H9 (cell line): ENCODE measurements around the gene CABLES1. TPM values are rescaled to one million over a fixed set of nuclear protein-coding genes. Genes with fewer than 3 reads are reported as not detected.

Source experiments
- DNase-seq: peaks from one replicate; pipeline ENCODE4 v3.0.0-alpha.2; 2017
- H2AFZ ChIP-seq: one replicate; pipeline ENCODE4 v1.6.1; 2013; ENCODE audit warnings: mild to moderate bottlenecking, low read length, control low read depth, moderate library complexity
- H2AK5ac ChIP-seq: 2 replicates; pipeline ENCODE4 v1.6.1; 2013; ENCODE audit warnings: low read length, control low read depth, mixed read lengths; ENCODE audit not compliant: insufficient read length
- H2BK120ac ChIP-seq: one replicate; pipeline ENCODE4 v1.6.1; 2013; ENCODE audit warnings: low read depth, mild to moderate bottlenecking, low read length, control low read depth, inconsistent platforms; ENCODE audit not compliant: poor library complexity, severe bottlenecking
- H2BK12ac ChIP-seq: 2 replicates; pipeline ENCODE4 v1.6.1; 2013; ENCODE audit warnings: low read length, control low read depth, mixed read lengths, low read depth; ENCODE audit not compliant: insufficient read length
- H2BK15ac ChIP-seq: 2 replicates; pipeline ENCODE4 v1.6.1; 2013; ENCODE audit warnings: low read depth, low read length, control low read depth
- H2BK20ac ChIP-seq: one replicate; pipeline ENCODE4 v1.6.1; 2013; ENCODE audit warnings: low read depth, mild to moderate bottlenecking, low read length, control low read depth, inconsistent platforms; ENCODE audit not compliant: poor library complexity, severe bottlenecking
- H2BK5ac ChIP-seq: 2 replicates; pipeline ENCODE4 v1.6.1; 2013; ENCODE audit warnings: low read length, control low read depth, mixed read lengths; ENCODE audit not compliant: insufficient read length
- H3K14ac ChIP-seq: 2 replicates; pipeline ENCODE4 v1.6.1; 2013; ENCODE audit warnings: low read length, control low read depth; ENCODE audit not compliant: insufficient read depth
- H3K18ac ChIP-seq: 2 replicates; pipeline ENCODE4 v1.6.1; 2013; ENCODE audit warnings: low read depth, mild to moderate bottlenecking, mixed read lengths, low read length, control low read depth; ENCODE audit not compliant: insufficient read length
- H3K23ac ChIP-seq: 2 replicates; pipeline ENCODE4 v1.6.1; 2013; ENCODE audit warnings: low read length, control low read depth, mixed read lengths, low read depth; ENCODE audit not compliant: insufficient read length
- H3K23me2 ChIP-seq: 2 replicates; pipeline ENCODE4 v1.6.1; 2013; ENCODE audit warnings: low read depth, mild to moderate bottlenecking, mixed read lengths, low read length, control low read depth; ENCODE audit not compliant: insufficient read length, poor library complexity, severe bottlenecking
- H3K27ac ChIP-seq: 2 replicates; pipeline ENCODE4 v1.5.1; 2013; ENCODE audit warnings: low read length, control low read depth, mixed read lengths, low read depth; ENCODE audit not compliant: insufficient read length
- H3K27me3 ChIP-seq: 2 replicates; pipeline ENCODE4 v1.6.1; 2013; ENCODE audit warnings: low read length, control low read depth, inconsistent platforms; ENCODE audit not compliant: insufficient read depth
- H3K4ac ChIP-seq: 2 replicates; pipeline ENCODE4 v1.6.1; 2013; ENCODE audit warnings: low read depth, mild to moderate bottlenecking, control low read depth, inconsistent platforms, low read length, moderate library complexity
- H3K4me1 ChIP-seq: 2 replicates; pipeline ENCODE4 v1.6.1; 2013; ENCODE audit warnings: low read length, control low read depth, inconsistent platforms; ENCODE audit not compliant: insufficient read depth
- H3K4me2 ChIP-seq: 2 replicates; pipeline ENCODE4 v1.6.1; 2013; ENCODE audit warnings: low read length, control low read depth, mixed read lengths; ENCODE audit not compliant: insufficient read length, insufficient read depth
- H3K56ac ChIP-seq: 2 replicates; pipeline ENCODE4 v1.6.1; 2013; ENCODE audit warnings: low read depth, mild to moderate bottlenecking, mixed read lengths, low read length, control low read depth; ENCODE audit not compliant: insufficient read length
- H3K79me1 ChIP-seq: 2 replicates; pipeline ENCODE4 v1.6.1; 2013; ENCODE audit warnings: low read depth, mild to moderate bottlenecking, moderate library complexity, low read length, control low read depth, inconsistent platforms; ENCODE audit not compliant: insufficient read depth, poor library complexity, severe bottlenecking
- H3K79me2 ChIP-seq: 2 replicates; pipeline ENCODE4 v1.6.1; 2013; ENCODE audit warnings: low read length, control low read depth, inconsistent platforms; ENCODE audit not compliant: insufficient read depth
- H3K9ac ChIP-seq: 2 replicates; pipeline ENCODE4 v1.6.1; 2013; ENCODE audit warnings: low read length, control low read depth, mixed read lengths; ENCODE audit not compliant: insufficient read length; ENCODE audit errors: extremely low read depth
- H3K9me3 ChIP-seq: one replicate; pipeline ENCODE4 v1.6.1; 2013; ENCODE audit warnings: low read depth, low read length, inconsistent platforms; ENCODE audit not compliant: control insufficient read depth
- H3T11ph ChIP-seq: one replicate; pipeline ENCODE4 v1.6.1; 2013; ENCODE audit warnings: mild to moderate bottlenecking, low read length, control low read depth, inconsistent platforms
- H4K20me1 ChIP-seq: one replicate; pipeline ENCODE4 v1.6.1; 2013; ENCODE audit not compliant: control insufficient read depth, insufficient read length, insufficient read depth
- H4K5ac ChIP-seq: 2 replicates; pipeline ENCODE4 v1.6.1; 2013; ENCODE audit warnings: low read depth, mild to moderate bottlenecking, mixed read lengths, low read length, control low read depth; ENCODE audit not compliant: insufficient read length
- H4K8ac ChIP-seq: replicated peaks from 2 replicates; pipeline ENCODE4 v1.6.1; 2013; ENCODE audit warnings: low read length, control low read depth, mixed read lengths, low read depth; ENCODE audit not compliant: insufficient read length
- H4K91ac ChIP-seq: 2 replicates; pipeline ENCODE4 v1.6.1; 2013; ENCODE audit warnings: low read depth, mild to moderate bottlenecking, moderate library complexity, mixed read lengths, low read length, control low read depth; ENCODE audit not compliant: insufficient read length
- H3K27ac Mint-ChIP-seq, 3 experiments: 2 replicates in 2 of 3; 3 replicates in 1 of 3; pipeline ENCODE4 v1.8.0; 2020 to 2021; ENCODE audit warnings: mixed read lengths in 3 of 3, mild to moderate bottlenecking in 1 of 3, moderate library complexity in 1 of 3
- H3K27me3 Mint-ChIP-seq: 2 replicates; pipeline ENCODE4 v1.8.0; 2021; ENCODE audit warnings: low read depth, mild to moderate bottlenecking, moderate library complexity, mixed read lengths
- H3K36me3 Mint-ChIP-seq, 3 experiments: 2 replicates in 2 of 3; 3 replicates in 1 of 3; pipeline ENCODE4 v1.8.0; 2020 to 2021; ENCODE audit warnings: low read depth in 3 of 3, mixed read lengths in 3 of 3; ENCODE audit not compliant: insufficient read depth in 1 of 3
- H3K4me1 Mint-ChIP-seq, 2 experiments: 2 replicates each; pipeline ENCODE4 v1.8.0; 2020; ENCODE audit warnings: mixed read lengths in 2 of 2
- H3K4me3 Mint-ChIP-seq, 2 experiments: 2 replicates in 1 of 2; 3 replicates in 1 of 2; pipeline ENCODE4 v1.8.0; 2020 to 2021; ENCODE audit warnings: mild to moderate bottlenecking in 2 of 2, mixed read lengths in 2 of 2, moderate library complexity in 1 of 2
- H3K9me3 Mint-ChIP-seq, 2 experiments: 2 replicates in 1 of 2; 3 replicates in 1 of 2; pipeline ENCODE4 v1.8.0; 2020; ENCODE audit warnings: mild to moderate bottlenecking in 2 of 2, mixed read lengths in 2 of 2, moderate library complexity in 1 of 2
- CTCF ChIP-seq: fragments of 200-600 bp; sonication (generic); conservative IDR thresholded peaks from 3 replicates; pipeline ENCODE4 v1.8.0; 2021; ENCODE audit warnings: antibody characterized with exemption, mild to moderate bottlenecking
- WGBS: extraction: QIAGEN DNeasy Blood & Tissue Kit; methylation state at CpG from one replicate; pipeline ENCODE4 v1.1.7; 2013; ENCODE audit warnings: missing lambda C conversion rate, low lambda C conversion rate, mixed read lengths; ENCODE audit not compliant: insufficient read length; ENCODE audit errors: extremely low coverage; 5-methylcytosine and 5-hydroxymethylcytosine counted together
- total RNA-seq: library from RNA; stranded (reverse); gene quantifications from 2 replicates; pipeline ENCODE4 v1.2.1, GENCODE V29; 2021

Gene CABLES1
- total RNA-seq, 1 experiment from 2014 or later = 27.1 TPM

- H2AFZ ChIP-seq = no peak overlapping the region
- no peak overlapping the region for H3K4me2 ChIP-seq
- H3K23ac ChIP-seq = no peak overlapping the region
- no peaks in the 10 kb centered on the region for H3K9me3 ChIP-seq
- no CpG with 5 or more reads among the region's 4 CpGs for WGBS
- Mint-ChIP-seq H3K27me3 (no peaks in the 10 kb centered on the region), H3K27ac (peak overlapping the region in 1 of 3 experiments; percentile 1; a peak in 1 of 7 replicates), H3K4me3 (no peak overlapping the region), H3K4me1 (peaks cover 36 to 37% of the 10 kb centered on the region in 2 experiments), H3K9me3 (no peaks in the 10 kb centered on the region), H3K36me3 (peaks cover 0 to 15% (median 13%) of the 10 kb centered on the region in 3 experiments; a peak in 6 of 7 replicates)
- H3K79me1 ChIP-seq = no peaks in the 10 kb centered on the region
- no peak overlapping the region for H3K18ac ChIP-seq
- no peak overlapping the region for H2BK20ac ChIP-seq
- no peaks in the 10 kb centered on the region for H3K23me2 ChIP-seq
- no peak overlapping the region for H2BK5ac ChIP-seq
- H3K4me1 ChIP-seq = peaks cover 4% of the 10 kb centered on the region; the same call in 1 of the 2 replicates
- no peak overlapping the region for H3K56ac ChIP-seq
- H3K27ac ChIP-seq = no peak overlapping the region
- no peak overlapping the region for H3T11ph ChIP-seq
- H4K5ac ChIP-seq = no peak overlapping the region
- H2BK15ac ChIP-seq = no peak overlapping the region
- no peak overlapping the region for H3K14ac ChIP-seq
- H4K8ac ChIP-seq = no peak overlapping the region
- H2BK120ac ChIP-seq = no peak overlapping the region
- H2AK5ac ChIP-seq = no peak overlapping the region
- H2BK12ac ChIP-seq = no peak overlapping the region
- DNase-seq = no peak
- no peak for TF ChIP-seq CTCF
- H3K4ac ChIP-seq = no peak overlapping the region
- H3K79me2 ChIP-seq = peaks cover 2% of the 10 kb centered on the region; the same call in 1 of the 2 replicates
- H3K27me3 ChIP-seq = no peaks in the 10 kb centered on the region
- no peak overlapping the region for H3K9ac ChIP-seq
- no peaks in the 10 kb centered on the region for H4K20me1 ChIP-seq
- no peak overlapping the region for H4K91ac ChIP-seq
Observed at GRCh38 chr18:23186781-23187180, 51.5 kb downstream of the CABLES1 start.
